HEK293 (cell line): ENCODE measurements around the gene FANCC.

Source experiments
- CTCF ChIA-PET: fragments of 350-600 bp; formaldehyde crosslinking; extraction: SDS; loops from one replicate; lab custom pipeline; 2021; ENCODE audit warnings: antibody characterized with exemption; lab: Yijun Ruan, JAX
- POLR2A ChIA-PET: fragments of 300-600 bp; formaldehyde crosslinking; extraction: SDS; loops from one replicate; lab custom pipeline; 2020; ENCODE audit warnings: antibody characterized with exemption, inconsistent platforms; lab: Yijun Ruan, JAX
- H3K27ac ChIP-seq: fragments of 200-500 bp; sonication (Bioruptor generic); 2 replicates; pipeline ENCODE4 v1.5.1; 2014; ENCODE audit warnings: low read depth, low read length, control low read depth, inconsistent platforms; ENCODE audit errors: extremely low read depth
- H3K36me3 ChIP-seq, 2 experiments: fragments of 200-500 bp in 1 of 2; sonication (Bioruptor generic) in 1 of 2; 1 replicate in 1 of 2; 2 replicates in 1 of 2; pipeline ENCODE4 v1.5.1; 2014 to 2017; ENCODE audit warnings: inconsistent platforms in 2 of 2, low read length in 2 of 2; ENCODE audit not compliant: control insufficient read depth in 2 of 2, insufficient read depth in 1 of 2
- H3K4me1 ChIP-seq: fragments of 200-500 bp; sonication (Bioruptor generic); 2 replicates; pipeline ENCODE4 v1.5.1; 2014; ENCODE audit warnings: mild to moderate bottlenecking, low read length, inconsistent platforms; ENCODE audit not compliant: control insufficient read depth, insufficient read depth
- H3K4me3 ChIP-seq: 2 replicates; pipeline ENCODE4 v1.5.1; 2011; ENCODE audit warnings: low read depth, mild to moderate bottlenecking, control low read depth, low read length, moderate library complexity
- H3K9me3 ChIP-seq: fragments of 200-500 bp; sonication (Bioruptor generic); 2 replicates; pipeline ENCODE4 v1.5.1; 2014; ENCODE audit warnings: low read depth, low read length, inconsistent platforms; ENCODE audit not compliant: control insufficient read depth, insufficient read depth
- KLF1 ChIP-seq: fragments of 450-650 bp; formaldehyde crosslinking; IDR thresholded peaks from 2 replicates; pipeline ENCODE4 v1.5.1; 2016; ENCODE audit warnings: missing biosample characterization, missing genetic modification characterization
- KLF10 ChIP-seq: fragments of 450-650 bp; IDR thresholded peaks from 2 replicates; pipeline ENCODE4 v1.5.1; 2018; ENCODE audit warnings: missing biosample characterization, mild to moderate bottlenecking, missing genetic modification characterization
- MYNN ChIP-seq: fragments of 450-650 bp; formaldehyde crosslinking; IDR thresholded peaks from 2 replicates; pipeline ENCODE4 v1.5.1; 2016; ENCODE audit warnings: missing biosample characterization, missing genetic modification characterization, borderline replicate concordance
- SCRT1 ChIP-seq: fragments of 450-650 bp; formaldehyde crosslinking; IDR thresholded peaks from 2 replicates; pipeline ENCODE4 v1.5.1; 2016; ENCODE audit warnings: missing biosample characterization, missing genetic modification characterization, borderline replicate concordance
- ZNF10 ChIP-seq: fragments of 450-650 bp; formaldehyde crosslinking; IDR thresholded peaks from 2 replicates; pipeline ENCODE4 v1.5.1; 2017; ENCODE audit warnings: missing biosample characterization, missing genetic modification characterization
- ZNF112 ChIP-seq: fragments of 450-650 bp; formaldehyde crosslinking; IDR thresholded peaks from 2 replicates; pipeline ENCODE4 v1.5.0; 2017; ENCODE audit warnings: missing biosample characterization, missing genetic modification characterization
- ZNF394 ChIP-seq: fragments of 450-650 bp; formaldehyde crosslinking; IDR thresholded peaks from 2 replicates; pipeline ENCODE4 v1.5.1; 2016; ENCODE audit warnings: missing biosample characterization, missing genetic modification characterization, mild to moderate bottlenecking, moderate library complexity, borderline replicate concordance
- ZNF404 ChIP-seq: fragments of 450-650 bp; formaldehyde crosslinking; IDR thresholded peaks from 2 replicates; pipeline ENCODE4 v1.5.1; 2017; ENCODE audit warnings: missing biosample characterization, missing genetic modification characterization
- ZNF658 ChIP-seq: fragments of 450-650 bp; formaldehyde crosslinking; IDR thresholded peaks from 2 replicates; pipeline ENCODE4; 2016; ENCODE audit warnings: missing biosample characterization, missing genetic modification characterization
- ZNF677 ChIP-seq: fragments of 450-650 bp; IDR thresholded peaks from 2 replicates; pipeline ENCODE4 v1.5.0; 2018; ENCODE audit warnings: missing biosample characterization, mild to moderate bottlenecking, missing genetic modification characterization, moderate library complexity
- ZNF747 ChIP-seq: fragments of 450-650 bp; formaldehyde crosslinking; IDR thresholded peaks from 2 replicates; pipeline ENCODE4 v1.5.1; 2016; ENCODE audit warnings: missing biosample characterization, missing genetic modification characterization
- TF ChIP-seq, protein P1 (sequence below): fragments of 450-650 bp; formaldehyde crosslinking; IDR thresholded peaks from 2 replicates; pipeline ENCODE4 v1.5.1; 2016; ENCODE audit warnings: missing biosample characterization, missing genetic modification characterization
- TF ChIP-seq, protein P2 (sequence below): fragments of 450-650 bp; formaldehyde crosslinking; IDR thresholded peaks from 2 replicates; pipeline ENCODE4 v1.5.1; 2016; ENCODE audit warnings: missing biosample characterization, missing genetic modification characterization, borderline replicate concordance
- TF ChIP-seq, protein P3 (sequence below): fragments of 450-650 bp; formaldehyde crosslinking; conservative IDR thresholded peaks from 2 replicates; pipeline ENCODE4 v1.5.1; 2016; ENCODE audit warnings: low read depth, missing biosample characterization, missing genetic modification characterization

The FANCC gene

DNA sequence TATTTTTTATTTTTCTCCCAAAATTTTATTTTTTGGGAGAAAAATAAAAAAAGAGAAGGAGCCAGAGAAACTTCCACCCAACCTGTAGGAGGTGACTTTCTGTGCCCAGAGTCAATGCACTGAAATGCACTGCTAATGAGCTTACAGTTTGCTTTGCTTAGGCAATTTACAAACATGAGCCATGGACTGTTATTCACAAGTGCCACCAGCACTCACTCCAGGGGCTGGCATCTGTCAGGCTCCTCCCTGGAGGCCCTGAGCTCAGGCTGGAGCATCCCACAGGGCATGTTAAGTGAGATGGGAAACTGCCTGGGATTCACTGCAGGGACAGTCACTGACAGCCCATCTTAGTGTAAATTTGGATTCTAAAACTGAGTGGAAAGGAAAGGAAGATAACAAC lies 74.9 kb downstream of the FANCC start:
- ChIA-PET CTCF (interaction anchor here (1.3 kb wide), 1 partner anchor 22 kb away, joined by 5 read pairs; no protein-coding TSS in a partner anchor), POLR2A (interaction anchor here (0.7 kb wide), 1 partner anchor 37 kb away, joined by 5 read pairs; no protein-coding TSS in a partner anchor)

DNA sequence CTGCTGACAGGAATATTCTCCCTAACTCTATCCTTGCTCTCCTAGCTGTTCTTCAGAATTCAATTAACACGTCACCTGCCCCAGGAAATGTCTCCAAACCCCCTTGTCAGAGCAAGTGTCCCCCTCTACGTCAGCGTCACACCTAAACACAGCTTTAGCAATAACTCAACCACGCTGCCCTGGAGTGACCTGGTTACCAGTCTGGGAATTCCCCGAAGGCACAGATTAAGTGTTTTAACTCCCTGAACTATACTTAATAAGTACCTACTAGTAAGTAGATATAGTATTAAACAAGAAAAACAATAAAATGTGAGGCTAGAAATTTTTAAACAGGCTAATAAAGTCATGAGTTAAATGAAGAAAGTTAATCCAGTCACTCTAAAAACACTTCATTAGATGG lies 78.4 kb downstream of the FANCC start:
- H3K4me1 ChIP-seq = no peaks in the 10 kb centered on the region
- no peaks in the 10 kb centered on the region for H3K9me3 ChIP-seq
- no peak overlapping the region for H3K4me3 ChIP-seq
- ChIA-PET CTCF (no interaction called here), POLR2A (no interaction called here)
- peaks cover 0 to 13% of the 10 kb centered on the region in 2 experiments; a peak in 1 of 3 replicates for H3K36me3 ChIP-seq
- TF ChIP-seq ZNF10 (tag by site-specific recombination) = no peak
- no peak for TF ChIP-seq ZNF658
- no peak for TF ChIP-seq SCRT1 (tag by site-specific recombination)
- TF ChIP-seq, protein P1, sequence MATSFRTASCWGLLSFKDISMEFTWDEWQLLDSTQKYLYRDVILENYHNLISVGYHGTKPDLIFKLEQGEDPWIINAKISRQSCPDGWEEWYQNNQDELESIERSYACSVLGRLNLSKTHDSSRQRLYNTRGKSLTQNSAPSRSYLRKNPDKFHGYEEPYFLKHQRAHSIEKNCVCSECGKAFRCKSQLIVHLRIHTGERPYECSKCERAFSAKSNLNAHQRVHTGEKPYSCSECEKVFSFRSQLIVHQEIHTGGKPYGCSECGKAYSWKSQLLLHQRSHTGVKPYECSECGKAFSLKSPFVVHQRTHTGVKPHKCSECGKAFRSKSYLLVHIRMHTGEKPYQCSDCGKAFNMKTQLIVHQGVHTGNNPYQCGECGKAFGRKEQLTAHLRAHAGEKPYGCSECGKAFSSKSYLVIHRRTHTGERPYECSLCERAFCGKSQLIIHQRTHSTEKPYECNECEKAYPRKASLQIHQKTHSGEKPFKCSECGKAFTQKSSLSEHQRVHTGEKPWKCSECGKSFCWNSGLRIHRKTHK = no peak
- TF ChIP-seq, protein P2, sequence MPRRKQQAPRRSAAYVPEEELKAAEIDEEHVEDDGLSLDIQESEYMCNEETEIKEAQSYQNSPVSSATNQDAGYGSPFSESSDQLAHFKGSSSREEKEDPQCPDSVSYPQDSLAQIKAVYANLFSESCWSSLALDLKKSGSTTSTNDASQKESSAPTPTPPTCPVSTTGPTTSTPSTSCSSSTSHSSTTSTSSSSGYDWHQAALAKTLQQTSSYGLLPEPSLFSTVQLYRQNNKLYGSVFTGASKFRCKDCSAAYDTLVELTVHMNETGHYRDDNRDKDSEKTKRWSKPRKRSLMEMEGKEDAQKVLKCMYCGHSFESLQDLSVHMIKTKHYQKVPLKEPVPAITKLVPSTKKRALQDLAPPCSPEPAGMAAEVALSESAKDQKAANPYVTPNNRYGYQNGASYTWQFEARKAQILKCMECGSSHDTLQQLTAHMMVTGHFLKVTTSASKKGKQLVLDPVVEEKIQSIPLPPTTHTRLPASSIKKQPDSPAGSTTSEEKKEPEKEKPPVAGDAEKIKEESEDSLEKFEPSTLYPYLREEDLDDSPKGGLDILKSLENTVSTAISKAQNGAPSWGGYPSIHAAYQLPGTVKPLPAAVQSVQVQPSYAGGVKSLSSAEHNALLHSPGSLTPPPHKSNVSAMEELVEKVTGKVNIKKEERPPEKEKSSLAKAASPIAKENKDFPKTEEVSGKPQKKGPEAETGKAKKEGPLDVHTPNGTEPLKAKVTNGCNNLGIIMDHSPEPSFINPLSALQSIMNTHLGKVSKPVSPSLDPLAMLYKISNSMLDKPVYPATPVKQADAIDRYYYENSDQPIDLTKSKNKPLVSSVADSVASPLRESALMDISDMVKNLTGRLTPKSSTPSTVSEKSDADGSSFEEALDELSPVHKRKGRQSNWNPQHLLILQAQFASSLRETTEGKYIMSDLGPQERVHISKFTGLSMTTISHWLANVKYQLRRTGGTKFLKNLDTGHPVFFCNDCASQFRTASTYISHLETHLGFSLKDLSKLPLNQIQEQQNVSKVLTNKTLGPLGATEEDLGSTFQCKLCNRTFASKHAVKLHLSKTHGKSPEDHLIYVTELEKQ (tag by site-specific recombination) = no peak
- TF ChIP-seq MYNN (tag by site-specific recombination) = no peak
- no peak for TF ChIP-seq KLF1
- TF ChIP-seq, protein P3, sequence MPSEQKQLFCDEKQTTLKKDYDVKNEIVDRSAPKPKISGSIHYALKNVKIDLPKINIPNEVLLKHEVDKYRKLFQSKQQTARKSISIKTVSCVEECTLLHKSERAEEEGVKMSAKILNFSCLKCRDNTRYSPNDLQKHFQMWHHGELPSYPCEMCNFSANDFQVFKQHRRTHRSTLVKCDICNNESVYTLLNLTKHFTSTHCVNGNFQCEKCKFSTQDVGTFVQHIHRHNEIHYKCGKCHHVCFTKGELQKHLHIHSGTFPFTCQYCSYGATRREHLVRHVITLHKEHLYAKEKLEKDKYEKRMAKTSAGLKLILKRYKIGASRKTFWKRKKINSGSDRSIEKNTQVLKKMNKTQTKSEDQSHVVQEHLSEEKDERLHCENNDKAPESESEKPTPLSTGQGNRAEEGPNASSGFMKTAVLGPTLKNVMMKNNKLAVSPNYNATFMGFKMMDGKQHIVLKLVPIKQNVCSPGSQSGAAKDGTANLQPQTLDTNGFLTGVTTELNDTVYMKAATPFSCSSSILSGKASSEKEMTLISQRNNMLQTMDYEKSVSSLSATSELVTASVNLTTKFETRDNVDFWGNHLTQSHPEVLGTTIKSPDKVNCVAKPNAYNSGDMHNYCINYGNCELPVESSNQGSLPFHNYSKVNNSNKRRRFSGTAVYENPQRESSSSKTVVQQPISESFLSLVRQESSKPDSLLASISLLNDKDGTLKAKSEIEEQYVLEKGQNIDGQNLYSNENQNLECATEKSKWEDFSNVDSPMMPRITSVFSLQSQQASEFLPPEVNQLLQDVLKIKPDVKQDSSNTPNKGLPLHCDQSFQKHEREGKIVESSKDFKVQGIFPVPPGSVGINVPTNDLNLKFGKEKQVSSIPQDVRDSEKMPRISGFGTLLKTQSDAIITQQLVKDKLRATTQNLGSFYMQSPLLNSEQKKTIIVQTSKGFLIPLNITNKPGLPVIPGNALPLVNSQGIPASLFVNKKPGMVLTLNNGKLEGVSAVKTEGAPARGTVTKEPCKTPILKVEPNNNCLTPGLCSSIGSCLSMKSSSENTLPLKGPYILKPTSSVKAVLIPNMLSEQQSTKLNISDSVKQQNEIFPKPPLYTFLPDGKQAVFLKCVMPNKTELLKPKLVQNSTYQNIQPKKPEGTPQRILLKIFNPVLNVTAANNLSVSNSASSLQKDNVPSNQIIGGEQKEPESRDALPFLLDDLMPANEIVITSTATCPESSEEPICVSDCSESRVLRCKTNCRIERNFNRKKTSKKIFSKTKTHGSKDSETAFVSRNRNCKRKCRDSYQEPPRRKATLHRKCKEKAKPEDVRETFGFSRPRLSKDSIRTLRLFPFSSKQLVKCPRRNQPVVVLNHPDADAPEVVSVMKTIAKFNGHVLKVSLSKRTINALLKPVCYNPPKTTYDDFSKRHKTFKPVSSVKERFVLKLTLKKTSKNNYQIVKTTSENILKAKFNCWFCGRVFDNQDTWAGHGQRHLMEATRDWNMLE (tag by site-specific recombination) = no peak
- TF ChIP-seq ZNF677 (tag by site-specific recombination) = no peak
- TF ChIP-seq ZNF394 (tag by site-specific recombination) = no peak
- H3K27ac ChIP-seq = no peak overlapping the region

More for the DNA sequence above, 74.9 kb downstream of the FANCC start:
- Histone ChIP-seq H3K9me3 (no peaks in the 10 kb centered on the region), H3K36me3 (peaks cover 0 to 23% of the 10 kb centered on the region in 2 experiments; a peak in 1 of 3 replicates), H3K4me1 (no peaks in the 10 kb centered on the region), H3K27ac (no peak overlapping the region), H3K4me3 (no peak overlapping the region)
- TF ChIP-seq ZNF404 (tag by site-specific recombination) (no peak), KLF10 (tag by site-specific recombination) (no peak), ZNF747 (tag by site-specific recombination) (no peak), ZNF112 (tag by site-specific recombination) (no peak), ZNF677 (tag by site-specific recombination) (no peak)
